Karpas-422 (cell line): ENCODE results near the gene LEMD3. TPM values are rescaled to one million over a fixed set of nuclear protein-coding genes. Genes with fewer than 3 reads are reported as not detected.

Experiments used
- DNase-seq: peaks from one replicate; pipeline ENCODE4 v3.0.0-alpha.2; 2015
- H2AFZ ChIP-seq: fragments of 200-600 bp; sonication (generic); 2 replicates; pipeline ENCODE4 v1.6.1; 2014; ENCODE audit warnings: antibody characterized with exemption, low read length, mixed read lengths
- H3K27ac ChIP-seq: fragments of 200-600 bp; sonication (generic); 2 replicates; pipeline ENCODE4 v1.5.1; 2014; ENCODE audit warnings: mild to moderate bottlenecking, low read length, moderate library complexity
- H3K27me3 ChIP-seq: fragments of 200-600 bp; sonication (generic); 2 replicates; pipeline ENCODE4 v1.6.1; 2014; ENCODE audit warnings: low read length, mixed read lengths
- H3K36me3 ChIP-seq: fragments of 200-600 bp; sonication (generic); 2 replicates; pipeline ENCODE4 v1.6.1; 2014; ENCODE audit warnings: low read length, mixed read lengths; ENCODE audit not compliant: insufficient read depth
- H3K4me1 ChIP-seq: fragments of 200-600 bp; sonication (generic); 2 replicates; pipeline ENCODE4 v1.6.1; 2014; ENCODE audit warnings: mild to moderate bottlenecking, low read length, mixed read lengths
- H3K4me2 ChIP-seq: fragments of 200-600 bp; sonication (generic); 2 replicates; pipeline ENCODE4 v1.6.1; 2014; ENCODE audit warnings: low read length, low read depth, mild to moderate bottlenecking; ENCODE audit not compliant: poor library complexity, severe bottlenecking
- H3K4me3 ChIP-seq: fragments of 200-600 bp; sonication (generic); 2 replicates; pipeline ENCODE4 v1.5.1; 2014; ENCODE audit warnings: mild to moderate bottlenecking, antibody characterized with exemption, low read length, mixed read lengths
- H3K79me2 ChIP-seq: fragments of 200-600 bp; sonication (generic); 2 replicates; pipeline ENCODE4 v1.6.1; 2014; ENCODE audit warnings: mild to moderate bottlenecking, low read length, mixed read lengths
- H3K9ac ChIP-seq: fragments of 200-600 bp; sonication (generic); 2 replicates; pipeline ENCODE4 v1.6.0; 2014; ENCODE audit warnings: low read length
- H3K9me2 ChIP-seq: fragments of 200-600 bp; sonication (generic), shearing (Covaris generic); replicated peaks from 2 replicates; pipeline ENCODE4 v1.6.0; 2014; ENCODE audit warnings: mild to moderate bottlenecking, low read length, moderate library complexity; ENCODE audit not compliant: insufficient read depth
- H3K9me3 ChIP-seq: fragments of 300-700, 200-600 bp; sonication (generic); 2 replicates; pipeline ENCODE4 v1.6.1; 2014; ENCODE audit warnings: low read length, mixed read lengths
- H4K20me1 ChIP-seq: fragments of 200-600 bp; sonication (generic); 2 replicates; pipeline ENCODE4 v1.6.1; 2014; ENCODE audit warnings: mild to moderate bottlenecking, antibody characterized with exemption, low read length, low read depth; ENCODE audit not compliant: insufficient read depth
- total RNA-seq: library from RNA; depleted of rRNA; stranded (reverse); fragments of >200 nt; shearing (Covaris generic); gene quantifications from 2 replicates; pipeline ENCODE4 v1.2.3, GENCODE V29; 2014; ENCODE audit warnings: low replicate concordance

LEMD3 gene
- total RNA-seq, 1 experiment from 2014 or later = 35.6 TPM

- H3K4me3 ChIP-seq = no peak overlapping the region
- no peak overlapping the region for H3K9ac ChIP-seq
- no peaks in the 10 kb centered on the region for H3K27me3 ChIP-seq
- H3K9me3 ChIP-seq = no peaks in the 10 kb centered on the region
- no peaks in the 10 kb centered on the region; the same call in 1 of the 2 replicates for H4K20me1 ChIP-seq
- no peak overlapping the region for H3K27ac ChIP-seq
- no peaks in the 10 kb centered on the region for H3K9me2 ChIP-seq
- H3K4me2 ChIP-seq = no peak overlapping the region
- H3K36me3 ChIP-seq = no peaks in the 10 kb centered on the region
- H3K79me2 ChIP-seq = no peaks in the 10 kb centered on the region
- no peak for DNase-seq
- no peaks in the 10 kb centered on the region; the same call in 1 of the 2 replicates for H3K4me1 ChIP-seq
- no peak overlapping the region for H2AFZ ChIP-seq
Observed at GRCh38 chr12:65126482-65126881, 42.9 kb upstream of the LEMD3 start.

- Histone ChIP-seq H3K4me2 (no peak overlapping the region), H4K20me1 (no peaks in the 10 kb centered on the region; the same call in 1 of the 2 replicates), H3K36me3 (no peaks in the 10 kb centered on the region), H3K27ac (no peak overlapping the region), H3K27me3 (no peaks in the 10 kb centered on the region), H3K4me3 (no peak overlapping the region), H2AFZ (no peak overlapping the region), H3K79me2 (no peaks in the 10 kb centered on the region), H3K9ac (no peak overlapping the region), H3K4me1 (no peaks in the 10 kb centered on the region), H3K9me2 (no peaks in the 10 kb centered on the region), H3K9me3 (no peaks in the 10 kb centered on the region)
- DNase-seq = no peak
Observed at GRCh38 chr12:65133879-65134278, 35.5 kb upstream of the LEMD3 start.

GRCh38 chr12:65139389-65139788, 30.0 kb upstream of the LEMD3 start:
- no peaks in the 10 kb centered on the region for H3K79me2 ChIP-seq
- no peaks in the 10 kb centered on the region for H3K36me3 ChIP-seq
- H3K4me2 ChIP-seq = no peak overlapping the region
- H3K9me3 ChIP-seq = no peaks in the 10 kb centered on the region
- no peak for DNase-seq
- no peak overlapping the region for H3K27ac ChIP-seq
- no peaks in the 10 kb centered on the region for H4K20me1 ChIP-seq
- H3K9ac ChIP-seq = no peak overlapping the region
- H3K4me1 ChIP-seq = peaks cover 4% of the 10 kb centered on the region
- no peaks in the 10 kb centered on the region for H3K27me3 ChIP-seq
- no peak overlapping the region for H2AFZ ChIP-seq
- no peak overlapping the region for H3K4me3 ChIP-seq
- H3K9me2 ChIP-seq = no peaks in the 10 kb centered on the region

- Histone ChIP-seq H3K36me3 (no peaks in the 10 kb centered on the region), H3K27ac (no peak overlapping the region), H3K4me1 (peaks cover 4% of the 10 kb centered on the region), H2AFZ (no peak overlapping the region), H3K27me3 (no peaks in the 10 kb centered on the region), H3K4me3 (no peak overlapping the region), H3K9ac (no peak overlapping the region), H3K79me2 (no peaks in the 10 kb centered on the region), H3K9me2 (no peaks in the 10 kb centered on the region), H4K20me1 (no peaks in the 10 kb centered on the region), H3K9me3 (no peaks in the 10 kb centered on the region), H3K4me2 (no peak overlapping the region)
- no peak for DNase-seq
Observed at GRCh38 chr12:65140738-65141137, 28.6 kb upstream of the LEMD3 start.

- H3K9me3 ChIP-seq = no peaks in the 10 kb centered on the region
- no peak overlapping the region for H3K4me3 ChIP-seq
- no peak overlapping the region for H2AFZ ChIP-seq
- H3K4me2 ChIP-seq = no peak overlapping the region
- no peaks in the 10 kb centered on the region for H3K27me3 ChIP-seq
- H3K79me2 ChIP-seq = no peaks in the 10 kb centered on the region
- H3K4me1 ChIP-seq = no peaks in the 10 kb centered on the region
- H3K27ac ChIP-seq = no peak overlapping the region
- H4K20me1 ChIP-seq = no peaks in the 10 kb centered on the region
- DNase-seq = no peak
- no peaks in the 10 kb centered on the region for H3K9me2 ChIP-seq
- H3K36me3 ChIP-seq = no peaks in the 10 kb centered on the region
- no peak overlapping the region for H3K9ac ChIP-seq
Observed at GRCh38 chr12:65147312-65147905, 22.0 kb upstream of the LEMD3 start.

- Histone ChIP-seq H2AFZ (no peak overlapping the region), H3K4me2 (no peak overlapping the region), H3K9me2 (no peaks in the 10 kb centered on the region), H3K9ac (no peak overlapping the region), H3K36me3 (no peaks in the 10 kb centered on the region), H3K27ac (no peak overlapping the region), H3K9me3 (no peaks in the 10 kb centered on the region), H3K4me1 (peaks cover 13% of the 10 kb centered on the region), H4K20me1 (no peaks in the 10 kb centered on the region), H3K79me2 (no peaks in the 10 kb centered on the region), H3K27me3 (no peaks in the 10 kb centered on the region), H3K4me3 (no peak overlapping the region)
- DNase-seq = no peak
Observed at GRCh38 chr12:65152012-65152411, 17.4 kb upstream of the LEMD3 start.

GRCh38 chr12:65152596-65152995, 16.8 kb upstream of the LEMD3 start:
- Histone ChIP-seq H2AFZ (no peak overlapping the region), H4K20me1 (no peaks in the 10 kb centered on the region), H3K9me3 (no peaks in the 10 kb centered on the region), H3K79me2 (no peaks in the 10 kb centered on the region), H3K4me3 (no peak overlapping the region), H3K4me2 (no peak overlapping the region), H3K27ac (no peak overlapping the region), H3K27me3 (no peaks in the 10 kb centered on the region), H3K9me2 (no peaks in the 10 kb centered on the region), H3K9ac (no peak overlapping the region), H3K4me1 (peaks cover 14% of the 10 kb centered on the region), H3K36me3 (no peaks in the 10 kb centered on the region)
- DNase-seq = no peak

- Histone ChIP-seq H3K4me2 (no peak overlapping the region), H3K27me3 (no peaks in the 10 kb centered on the region), H3K27ac (no peak overlapping the region), H3K4me3 (no peak overlapping the region), H3K9ac (no peak overlapping the region), H4K20me1 (no peaks in the 10 kb centered on the region), H3K4me1 (peaks cover 14% of the 10 kb centered on the region), H3K79me2 (no peaks in the 10 kb centered on the region), H3K9me2 (no peaks in the 10 kb centered on the region), H3K36me3 (no peaks in the 10 kb centered on the region), H2AFZ (peak overlapping the region; percentile 84), H3K9me3 (no peaks in the 10 kb centered on the region)
- DNase-seq = no peak
Observed at GRCh38 chr12:65155784-65156183, 13.6 kb upstream of the LEMD3 start.
